Fibroblast of villous mesenchyme (primary cell): Measurements from ENCODE around the gene PDE1A. TPM values are rescaled to one million over a fixed set of nuclear protein-coding genes. Genes with fewer than 3 reads are reported as not detected.

Experiments
- DNase-seq: peaks from one replicate; pipeline ENCODE4 v3.0.0-alpha.2; 2010; ENCODE audit warnings: low read depth
- H3K4me3 ChIP-seq: 2 replicates; pipeline ENCODE4 v1.5.1; 2011; ENCODE audit warnings: low read depth, mild to moderate bottlenecking, low read length
- CTCF ChIP-seq: IDR thresholded peaks from 2 replicates; pipeline ENCODE4 v1.5.1; 2012; ENCODE audit warnings: low read depth, mild to moderate bottlenecking, low read length; ENCODE audit not compliant: insufficient read depth
- total RNA-seq: library from RNA; depleted of rRNA; stranded (reverse); fragments of >200 nt; gene quantifications from 2 replicates; pipeline ENCODE4 v1.2.3, GENCODE V29; 2012

The PDE1A gene
- total RNA-seq, 1 donor: 1.7 TPM

- no peak for TF ChIP-seq CTCF
- DNase-seq: no peak
- no peak overlapping the region for H3K4me3 ChIP-seq
Observed at GRCh38 chr2:182252534-182252933, 174.3 kb downstream of the PDE1A start.

GRCh38 chr2:182248898-182249297 is 177.9 kb downstream of the PDE1A start:
- DNase-seq: no peak
- no peak overlapping the region for H3K4me3 ChIP-seq
- TF ChIP-seq CTCF: no peak

GRCh38 chr2:182248362-182248761 is 178.5 kb downstream of the PDE1A start:
- no peak overlapping the region for H3K4me3 ChIP-seq
- TF ChIP-seq CTCF: no peak
- DNase-seq: no peak

GRCh38 chr2:182247831-182248230 is 179.0 kb downstream of the PDE1A start:
- no peak overlapping the region for H3K4me3 ChIP-seq
- no peak for DNase-seq
- TF ChIP-seq CTCF: no peak

- DNase-seq: no peak
- no peak overlapping the region for H3K4me3 ChIP-seq
- TF ChIP-seq CTCF: no peak
Observed at GRCh38 chr2:182245963-182246362, 180.9 kb downstream of the PDE1A start.

GRCh38 chr2:182242609-182243008 is 184.2 kb downstream of the PDE1A start:
- no peak for DNase-seq
- TF ChIP-seq CTCF: no peak
- no peak overlapping the region for H3K4me3 ChIP-seq

- DNase-seq: no peak
- no peak overlapping the region for H3K4me3 ChIP-seq
- TF ChIP-seq CTCF: no peak
Observed at GRCh38 chr2:182241936-182242335, 184.9 kb downstream of the PDE1A start.
